MG63 (cell line): Measurements from ENCODE around the gene ACKR1. TPM values are rescaled to one million over a fixed set of nuclear protein-coding genes. Genes with fewer than 3 reads are reported as not detected.

Experiments used
- DNase-seq: peaks from one replicate; pipeline ENCODE4 v3.0.0-alpha.2; 2020
- H3K27me3 ChIP-seq: fragments of 250-450 bp; sonication (Bioruptor Pico); 2 replicates; pipeline ENCODE4 v1.5.1; 2020; ENCODE audit warnings: mild to moderate bottlenecking, moderate library complexity
- H3K36me3 ChIP-seq: fragments of 250-450 bp; sonication (Bioruptor Pico); 2 replicates; pipeline ENCODE4 v1.5.1; 2020; ENCODE audit warnings: mild to moderate bottlenecking, moderate library complexity
- H3K4me3 ChIP-seq: fragments of 250-450 bp; sonication (Bioruptor Pico); 2 replicates; pipeline ENCODE4 v1.5.1; 2020; ENCODE audit warnings: mild to moderate bottlenecking, moderate library complexity
- H3K9me3 ChIP-seq: fragments of 250-450 bp; sonication (Bioruptor Pico); 2 replicates; pipeline ENCODE4 v1.5.1; 2020; ENCODE audit warnings: mild to moderate bottlenecking, moderate library complexity
- total RNA-seq: library from RNA; depleted of rRNA; stranded (reverse); fragments of >200 nt; shearing (Covaris generic); gene quantifications from 2 replicates; pipeline ENCODE4 v1.2.3, GENCODE V29; 2014; ENCODE audit warnings: low replicate concordance

Gene ACKR1
- total RNA-seq, 1 experiment from 2014 or later, result not detected

DNA sequence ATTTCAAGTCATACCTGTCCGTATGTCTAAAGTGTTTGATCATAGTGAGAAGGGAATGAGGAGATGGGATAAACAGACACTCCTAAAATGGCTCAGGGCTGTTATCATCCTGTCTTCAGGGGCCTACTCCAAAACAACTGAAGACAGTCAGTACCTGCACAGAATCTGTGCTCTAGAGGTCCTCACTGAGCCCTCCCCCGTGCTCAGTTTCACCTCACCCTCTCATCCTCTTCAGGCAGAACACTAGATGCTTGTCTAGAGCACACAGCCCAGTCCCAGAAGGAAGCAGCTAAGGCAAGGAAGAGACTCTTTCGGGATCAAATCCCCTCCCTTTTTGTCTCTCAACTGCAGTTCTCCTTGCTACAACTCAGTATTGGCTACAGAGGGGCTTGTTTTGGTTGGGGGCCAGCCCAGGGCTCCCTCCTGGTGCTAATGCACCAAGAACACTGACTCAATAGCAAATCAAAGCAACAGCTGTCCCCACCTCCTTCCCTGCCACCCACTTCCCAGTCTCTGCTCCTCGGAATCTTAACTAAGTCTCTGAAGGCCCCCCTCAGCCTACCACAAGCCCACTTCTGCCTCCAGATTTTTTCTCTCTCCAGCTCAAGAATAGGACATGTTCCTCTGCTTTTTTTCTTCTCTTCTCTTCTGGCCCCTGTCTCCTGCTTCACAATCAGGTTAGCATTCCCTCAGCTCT is 23.2 kb upstream of the ACKR1 start:
- H3K27me3 ChIP-seq, result no peaks in the 10 kb centered on the region; the same call in 1 of the 2 replicates
- no peaks in the 10 kb centered on the region for H3K36me3 ChIP-seq
- no peaks in the 10 kb centered on the region for H3K9me3 ChIP-seq
- no peak for DNase-seq
- H3K4me3 ChIP-seq, result no peak overlapping the region

DNA sequence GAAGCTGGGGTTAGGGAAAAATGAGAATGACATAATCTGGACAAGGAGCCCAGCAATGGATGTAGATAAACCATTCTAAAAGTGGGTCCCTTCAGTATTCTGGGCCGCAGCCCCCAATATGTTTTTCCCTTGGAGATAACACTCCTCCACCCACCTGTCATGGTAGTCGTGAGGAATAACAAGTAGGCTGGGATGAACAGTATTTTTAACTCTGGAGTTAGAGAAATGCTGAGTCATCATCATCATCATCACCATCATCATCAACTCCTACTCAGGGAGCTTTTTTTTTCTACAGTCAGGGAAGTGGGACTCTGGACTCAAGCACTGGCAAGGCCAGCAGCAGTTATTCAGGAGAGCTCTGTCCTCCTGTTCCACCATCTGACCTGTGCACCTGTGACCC is 20.5 kb upstream of the ACKR1 start:
- Histone ChIP-seq H3K9me3 (no peaks in the 10 kb centered on the region), H3K4me3 (no peak overlapping the region), H3K27me3 (peaks cover 20% of the 10 kb centered on the region), H3K36me3 (no peaks in the 10 kb centered on the region)
- DNase-seq, result no peak

DNA sequence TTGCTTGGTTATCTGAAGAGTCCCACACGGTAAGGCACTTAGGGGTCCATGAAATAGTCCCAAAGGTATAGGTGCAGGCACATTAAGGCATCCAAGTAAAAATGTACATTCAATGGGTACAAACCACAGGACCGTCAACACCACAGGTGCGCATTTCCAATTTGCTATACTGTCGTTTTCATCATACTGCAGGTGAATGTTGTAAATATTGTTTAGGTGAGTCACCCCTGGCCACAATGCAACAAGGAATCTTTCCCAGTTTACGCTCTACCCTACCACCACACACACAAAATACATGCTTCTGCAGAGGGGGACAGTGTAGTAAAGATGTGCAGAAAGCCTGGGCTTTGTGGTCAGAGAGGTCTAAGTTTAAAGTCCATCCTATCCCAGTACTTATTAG is 19.6 kb upstream of the ACKR1 start:
- Histone ChIP-seq H3K9me3 (no peaks in the 10 kb centered on the region), H3K36me3 (no peaks in the 10 kb centered on the region), H3K4me3 (no peak overlapping the region), H3K27me3 (peaks cover 22% of the 10 kb centered on the region)
- DNase-seq, result no peak

DNA sequence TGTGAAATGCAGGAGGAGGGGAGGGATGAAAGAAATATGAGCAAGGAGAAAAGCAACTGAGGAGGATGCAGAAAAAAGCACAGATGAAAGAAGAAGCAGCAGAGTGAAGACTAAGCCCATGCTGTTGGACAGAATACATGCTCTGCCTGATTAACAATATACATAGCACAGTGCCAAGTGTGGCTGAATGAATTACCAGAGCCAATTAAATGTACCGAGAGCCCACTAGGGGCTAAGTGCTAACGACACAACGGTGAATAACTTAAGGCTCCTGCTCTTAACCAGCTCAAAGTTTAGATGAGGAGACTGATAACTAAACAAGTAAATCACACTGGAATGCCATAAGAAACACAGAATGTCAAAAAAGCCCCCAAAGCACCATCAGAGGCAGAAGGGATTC is 17.6 kb upstream of the ACKR1 start:
- Histone ChIP-seq H3K4me3 (no peak overlapping the region), H3K27me3 (peaks cover 30% of the 10 kb centered on the region), H3K9me3 (no peaks in the 10 kb centered on the region), H3K36me3 (no peaks in the 10 kb centered on the region)
- DNase-seq, result no peak

DNA sequence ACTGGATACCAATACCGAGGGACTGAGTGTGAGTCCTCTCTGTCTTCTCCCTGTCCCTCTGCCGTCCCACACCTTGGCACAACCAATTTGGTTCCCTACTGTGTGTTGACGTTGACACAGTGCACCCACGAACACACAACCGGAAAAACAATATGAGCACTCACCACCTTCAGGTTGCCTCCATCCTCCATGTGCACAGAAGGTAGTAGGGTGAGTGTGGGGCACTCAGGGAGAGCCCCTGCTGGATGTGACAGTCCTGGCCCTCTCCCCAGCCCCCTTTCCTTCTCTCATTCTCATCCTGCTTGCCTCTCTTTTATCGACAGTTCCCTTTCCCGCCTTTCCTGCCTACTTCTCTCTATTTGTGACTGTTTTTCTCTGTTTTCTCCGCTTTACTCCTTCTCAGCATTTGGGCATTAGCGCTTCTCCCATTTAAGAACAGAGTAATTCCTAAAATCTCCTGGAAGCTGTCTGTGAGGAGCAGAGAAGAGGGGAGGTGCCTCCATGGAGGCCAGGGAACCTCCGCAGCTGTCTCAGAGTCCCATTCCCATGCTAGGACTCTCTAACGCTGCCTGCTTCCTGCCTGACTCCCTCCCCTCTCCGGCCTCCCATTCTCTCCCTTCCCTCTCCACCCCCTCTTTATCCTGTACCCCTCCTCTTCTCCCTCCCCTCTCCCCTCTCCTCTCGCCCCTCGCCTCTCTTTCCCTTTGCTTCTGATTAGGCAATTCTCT is 16.9 kb upstream of the ACKR1 start:
- H3K27me3 ChIP-seq, result peaks cover 30% of the 10 kb centered on the region
- H3K36me3 ChIP-seq, result no peaks in the 10 kb centered on the region
- no peaks in the 10 kb centered on the region for H3K9me3 ChIP-seq
- no peak overlapping the region for H3K4me3 ChIP-seq
- DNase-seq, result no peak

DNA sequence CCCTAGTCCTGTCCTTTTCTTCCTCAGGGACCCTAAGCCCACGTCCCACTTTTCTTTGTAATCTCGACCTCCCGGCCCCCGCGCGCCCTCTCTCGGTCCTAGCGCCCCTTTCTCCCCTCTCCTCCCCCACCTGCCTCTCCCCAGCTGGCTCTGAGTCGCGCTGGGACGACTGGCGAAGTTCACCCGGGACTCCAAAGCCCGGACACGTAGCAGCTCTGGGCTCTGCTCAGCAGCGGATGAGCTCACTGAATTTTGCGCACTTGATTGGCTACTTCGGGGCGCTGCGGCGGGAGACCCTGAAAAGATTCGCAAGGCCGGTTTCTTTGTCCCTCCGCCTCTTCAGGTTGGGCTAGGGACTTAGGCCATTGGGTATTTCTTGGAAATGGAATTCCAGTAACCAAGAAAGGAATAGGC is 16.3 kb upstream of the ACKR1 start:
- no peaks in the 10 kb centered on the region for H3K9me3 ChIP-seq
- H3K4me3 ChIP-seq, result no peak overlapping the region
- peak; percentile 44 for DNase-seq
- peaks cover 30% of the 10 kb centered on the region for H3K27me3 ChIP-seq
- H3K36me3 ChIP-seq, result no peaks in the 10 kb centered on the region

DNA sequence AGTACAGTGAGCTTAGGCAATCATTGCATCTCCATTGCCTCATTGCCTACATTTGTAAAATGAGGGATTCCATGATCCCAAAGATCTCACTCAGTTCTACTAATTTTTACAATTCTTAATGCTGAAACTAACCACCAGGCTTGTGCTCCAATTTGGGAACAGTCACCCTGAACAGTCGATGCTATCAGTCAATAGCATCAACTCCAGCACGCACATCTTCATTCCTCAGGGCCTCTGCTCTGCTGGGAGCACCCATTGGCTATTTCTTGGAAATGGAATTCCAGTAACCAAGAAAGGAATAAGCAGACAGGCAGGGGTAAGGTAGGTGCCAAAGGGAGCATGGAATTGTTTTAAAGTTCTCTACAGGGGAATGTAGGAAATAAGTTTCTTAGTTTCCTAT is 14.2 kb upstream of the ACKR1 start:
- no peak for DNase-seq
- no peaks in the 10 kb centered on the region for H3K9me3 ChIP-seq
- H3K4me3 ChIP-seq, result no peak overlapping the region
- H3K36me3 ChIP-seq, result no peaks in the 10 kb centered on the region
- peaks cover 30% of the 10 kb centered on the region for H3K27me3 ChIP-seq

DNA sequence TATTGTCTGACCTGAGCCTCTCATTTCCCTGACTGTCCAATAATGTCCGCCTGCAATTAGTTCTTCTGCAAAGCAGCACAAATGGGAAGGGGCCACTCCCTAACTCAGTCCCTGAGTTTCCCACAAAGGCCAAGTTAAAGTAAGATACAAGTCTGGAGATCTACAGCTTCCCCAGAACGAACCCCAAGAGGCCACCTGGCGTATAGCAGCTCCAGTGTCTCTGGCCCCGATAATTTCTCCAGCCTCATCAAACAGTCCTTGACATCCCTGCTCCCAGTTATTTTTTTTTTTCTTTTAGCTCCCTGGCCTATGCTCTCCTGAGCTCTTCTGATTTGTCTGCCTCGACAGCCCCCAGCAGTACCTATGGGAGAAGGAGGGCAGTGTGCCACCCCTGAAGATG is 8.1 kb upstream of the ACKR1 start:
- H3K36me3 ChIP-seq, result no peaks in the 10 kb centered on the region
- no peak overlapping the region for H3K4me3 ChIP-seq
- peaks cover 2% of the 10 kb centered on the region; the same call in 1 of the 2 replicates for H3K27me3 ChIP-seq
- H3K9me3 ChIP-seq, result no peaks in the 10 kb centered on the region
- no peak for DNase-seq

DNA sequence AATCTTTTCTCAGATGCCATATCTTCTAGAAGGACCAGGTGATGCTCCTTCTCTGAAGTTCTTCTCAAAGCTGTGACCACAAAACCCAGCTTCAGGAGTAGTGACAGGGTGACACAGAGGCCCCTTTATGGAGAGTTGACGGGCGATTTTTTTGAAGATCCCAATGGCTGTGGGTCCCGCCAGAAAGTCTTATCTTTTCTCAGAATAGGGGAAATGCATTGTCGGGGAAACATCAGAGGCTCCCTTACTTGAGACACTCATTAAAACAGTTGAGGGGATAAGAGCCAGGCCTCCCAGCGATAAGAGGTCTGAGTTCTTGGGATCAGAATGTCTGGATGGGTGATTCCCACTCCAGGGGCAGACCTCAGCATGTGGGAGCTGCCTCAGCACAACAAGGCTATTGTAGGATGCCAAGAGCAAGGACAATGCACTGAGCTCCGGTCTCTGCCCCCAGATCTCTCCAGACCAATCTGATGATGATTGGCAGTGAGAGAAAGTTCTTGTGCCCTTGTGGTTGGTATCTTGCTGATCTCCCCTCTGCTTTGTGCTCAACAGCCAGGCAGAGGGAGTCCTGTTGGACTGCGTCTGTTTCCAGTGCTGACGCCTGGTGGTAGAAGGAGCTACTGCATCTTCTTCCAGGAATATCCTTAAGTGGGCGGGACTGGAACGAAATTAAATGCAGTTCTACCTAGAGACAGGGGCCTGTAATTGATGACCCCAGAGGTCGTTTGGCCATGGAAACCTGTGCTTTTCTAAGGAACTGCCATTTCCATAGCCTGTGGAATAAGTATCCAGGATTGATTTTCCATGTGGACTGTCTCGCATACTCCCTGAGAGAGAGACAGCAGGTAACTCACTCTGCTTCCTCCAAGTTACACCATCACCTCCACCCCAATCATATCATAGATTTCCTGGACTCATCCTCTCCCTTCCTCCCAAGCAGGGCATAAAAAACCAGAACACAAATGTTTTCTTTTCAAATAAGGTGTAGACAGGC is 6.8 kb upstream of the ACKR1 start:
- Histone ChIP-seq H3K36me3 (no peaks in the 10 kb centered on the region), H3K9me3 (no peaks in the 10 kb centered on the region), H3K27me3 (no peaks in the 10 kb centered on the region; the same call in 1 of the 2 replicates), H3K4me3 (no peak overlapping the region)
- peak; percentile 47 for DNase-seq

DNA sequence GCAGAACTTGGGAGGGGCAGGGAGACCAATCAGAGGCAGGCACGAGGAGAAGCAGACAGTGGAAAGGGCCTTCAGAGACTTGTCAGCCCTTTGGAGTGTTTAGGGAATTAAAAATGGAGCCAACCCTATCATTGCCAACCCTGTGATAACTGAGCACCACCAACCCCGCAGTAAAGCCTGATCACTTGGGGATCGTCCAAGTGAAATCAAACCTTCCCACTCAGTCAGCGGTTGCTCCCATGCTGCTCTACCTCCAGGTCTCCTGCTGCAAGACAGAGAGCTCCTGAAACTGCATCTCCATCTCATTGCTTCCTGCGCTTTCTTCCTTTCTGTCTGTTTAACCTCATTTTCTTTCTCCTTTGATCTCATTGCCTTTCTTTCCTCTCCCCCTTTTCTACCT is 4.8 kb upstream of the ACKR1 start:
- no peak for DNase-seq
- Histone ChIP-seq H3K9me3 (no peaks in the 10 kb centered on the region), H3K36me3 (no peaks in the 10 kb centered on the region)

DNA sequence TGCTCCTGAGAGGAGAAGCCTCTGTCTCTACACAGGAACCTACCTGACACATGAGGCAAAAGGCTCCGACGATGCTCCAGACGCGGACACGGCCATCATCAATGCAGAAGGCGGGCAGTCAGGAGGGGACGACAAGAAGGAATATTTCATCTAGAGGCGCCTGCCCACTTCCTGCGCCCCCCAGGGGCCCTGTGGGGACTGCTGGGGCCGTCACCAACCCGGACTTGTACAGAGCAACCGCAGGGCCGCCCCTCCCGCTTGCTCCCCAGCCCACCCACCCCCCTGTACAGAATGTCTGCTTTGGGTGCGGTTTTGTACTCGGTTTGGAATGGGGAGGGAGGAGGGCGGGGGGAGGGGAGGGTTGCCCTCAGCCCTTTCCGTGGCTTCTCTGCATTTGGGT is 3.9 kb upstream of the ACKR1 start:
- Histone ChIP-seq H3K36me3 (no peaks in the 10 kb centered on the region), H3K27me3 (no peaks in the 10 kb centered on the region; the same call in 1 of the 2 replicates), H3K4me3 (no peak overlapping the region), H3K9me3 (no peaks in the 10 kb centered on the region)
- DNase-seq, result no peak

More for the DNA sequence above, 4.8 kb upstream of the ACKR1 start:
- Histone ChIP-seq H3K27me3 (no peaks in the 10 kb centered on the region; the same call in 1 of the 2 replicates), H3K4me3 (no peak overlapping the region)

DNA sequence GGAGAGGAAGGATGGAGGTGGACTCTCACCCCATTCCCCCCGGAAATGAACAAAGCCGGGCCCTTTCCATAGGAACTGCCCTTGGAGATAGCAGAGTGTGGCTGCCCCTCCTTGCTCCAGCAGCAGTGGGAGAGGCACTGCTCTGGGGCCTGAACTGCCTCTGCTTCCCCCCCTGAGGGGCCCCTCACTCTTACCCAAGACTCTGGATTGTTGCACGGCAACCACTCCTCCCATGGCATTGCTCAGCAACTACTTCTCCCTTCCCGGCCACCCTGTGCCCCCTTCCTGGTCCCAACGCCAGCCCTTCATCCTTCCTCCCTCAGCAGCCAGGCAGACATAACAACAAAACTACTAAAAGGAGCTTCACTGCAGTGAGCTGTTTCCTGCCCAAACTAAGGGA is 3.0 kb upstream of the ACKR1 start:
- H3K36me3 ChIP-seq, result no peaks in the 10 kb centered on the region
- H3K9me3 ChIP-seq, result no peaks in the 10 kb centered on the region
- no peaks in the 10 kb centered on the region; the same call in 1 of the 2 replicates for H3K27me3 ChIP-seq
- DNase-seq, result no peak
- no peak overlapping the region for H3K4me3 ChIP-seq

DNA sequence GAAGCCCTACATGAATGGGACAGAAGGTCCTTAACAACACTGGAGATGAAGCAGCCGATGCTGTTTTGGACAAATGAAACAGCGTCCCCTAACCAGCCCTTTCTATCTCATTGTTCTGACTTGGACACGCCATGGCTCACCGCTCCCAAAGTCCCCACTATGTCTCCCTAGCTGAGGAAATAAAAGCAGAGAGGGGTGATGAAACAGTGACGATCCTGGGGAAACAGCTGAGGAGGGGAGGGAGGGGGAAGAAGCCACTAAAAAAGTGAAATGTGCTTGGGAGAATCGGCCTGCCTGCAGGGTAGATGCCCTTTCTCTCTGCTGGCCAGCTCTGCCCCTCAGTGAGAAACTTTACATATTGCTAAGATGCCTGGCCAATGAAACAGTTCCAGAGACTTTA is 1.1 kb upstream of the ACKR1 start:
- DNase-seq, result no peak
- Histone ChIP-seq H3K9me3 (no peaks in the 10 kb centered on the region), H3K27me3 (peaks cover under 1% of the 10 kb centered on the region; the same call in 1 of the 2 replicates), H3K4me3 (no peak overlapping the region), H3K36me3 (no peaks in the 10 kb centered on the region)

DNA sequence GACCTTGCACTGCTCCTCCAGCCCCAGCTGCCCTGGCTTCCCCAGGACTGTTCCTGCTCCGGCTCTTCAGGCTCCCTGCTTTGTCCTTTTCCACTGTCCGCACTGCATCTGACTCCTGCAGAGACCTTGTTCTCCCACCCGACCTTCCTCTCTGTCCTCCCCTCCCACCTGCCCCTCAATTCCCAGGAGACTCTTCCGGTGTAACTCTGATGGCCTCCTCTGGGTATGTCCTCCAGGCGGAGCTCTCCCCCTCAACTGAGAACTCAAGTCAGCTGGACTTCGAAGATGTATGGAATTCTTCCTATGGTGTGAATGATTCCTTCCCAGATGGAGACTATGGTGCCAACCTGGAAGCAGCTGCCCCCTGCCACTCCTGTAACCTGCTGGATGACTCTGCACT is 550 bp downstream of the ACKR1 start:
- H3K4me3 ChIP-seq, result no peak overlapping the region
- H3K27me3 ChIP-seq, result peaks cover 7% of the 10 kb centered on the region
- H3K9me3 ChIP-seq, result no peaks in the 10 kb centered on the region
- H3K36me3 ChIP-seq, result no peaks in the 10 kb centered on the region
- no peak for DNase-seq

DNA sequence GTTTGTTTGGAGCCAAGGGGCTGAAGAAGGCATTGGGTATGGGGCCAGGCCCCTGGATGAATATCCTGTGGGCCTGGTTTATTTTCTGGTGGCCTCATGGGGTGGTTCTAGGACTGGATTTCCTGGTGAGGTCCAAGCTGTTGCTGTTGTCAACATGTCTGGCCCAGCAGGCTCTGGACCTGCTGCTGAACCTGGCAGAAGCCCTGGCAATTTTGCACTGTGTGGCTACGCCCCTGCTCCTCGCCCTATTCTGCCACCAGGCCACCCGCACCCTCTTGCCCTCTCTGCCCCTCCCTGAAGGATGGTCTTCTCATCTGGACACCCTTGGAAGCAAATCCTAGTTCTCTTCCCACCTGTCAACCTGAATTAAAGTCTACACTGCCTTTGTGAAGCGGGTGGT is 1.4 kb downstream of the ACKR1 start:
- Histone ChIP-seq H3K9me3 (no peaks in the 10 kb centered on the region), H3K36me3 (no peaks in the 10 kb centered on the region), H3K4me3 (no peak overlapping the region), H3K27me3 (peaks cover 10% of the 10 kb centered on the region)
- no peak for DNase-seq

DNA sequence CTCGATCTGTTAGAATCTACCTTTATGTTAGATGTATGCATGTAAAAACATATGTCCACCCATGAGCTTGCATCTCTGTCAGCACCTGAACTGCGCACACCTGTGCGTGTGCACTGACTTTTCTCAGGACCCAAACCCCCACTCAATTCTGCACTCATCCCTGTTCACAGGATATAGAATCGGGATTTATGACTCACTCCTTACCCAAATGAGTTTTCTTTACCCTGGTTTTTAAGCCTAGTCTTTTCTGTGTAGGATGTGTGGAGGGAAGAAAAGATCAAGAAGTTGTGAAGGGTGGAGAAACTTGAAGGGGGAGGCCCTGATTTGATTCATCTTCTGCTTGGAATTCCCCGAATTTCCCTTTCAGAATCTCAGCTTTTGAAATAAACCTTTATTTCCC is 2.4 kb downstream of the ACKR1 start:
- no peak for DNase-seq
- no peaks in the 10 kb centered on the region for H3K36me3 ChIP-seq
- peaks cover 10% of the 10 kb centered on the region for H3K27me3 ChIP-seq
- H3K9me3 ChIP-seq, result no peaks in the 10 kb centered on the region
- no peak overlapping the region for H3K4me3 ChIP-seq

DNA sequence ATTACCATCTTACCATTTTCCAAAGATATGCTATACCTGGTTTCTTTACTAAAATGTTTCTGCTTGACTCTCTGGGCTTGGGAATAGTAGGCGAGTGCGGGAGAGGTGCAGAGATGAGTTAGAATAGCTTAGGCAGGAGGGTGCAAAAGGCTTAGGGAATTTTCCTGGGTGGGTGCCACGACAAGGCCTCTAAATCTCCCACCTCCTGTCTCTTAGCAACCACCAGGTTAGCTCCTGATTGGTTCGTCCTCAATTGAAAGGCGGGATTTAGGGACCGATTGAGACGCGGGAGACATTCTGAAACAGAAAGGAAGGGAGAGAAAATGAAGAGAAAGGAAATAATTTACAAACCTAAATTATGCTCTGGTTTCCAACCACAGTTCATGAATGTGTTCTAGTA is 3.1 kb downstream of the ACKR1 start:
- peaks cover 10% of the 10 kb centered on the region for H3K27me3 ChIP-seq
- H3K4me3 ChIP-seq, result no peak overlapping the region
- H3K36me3 ChIP-seq, result no peaks in the 10 kb centered on the region
- H3K9me3 ChIP-seq, result no peaks in the 10 kb centered on the region
- no peak for DNase-seq
